Measurements from ENCODE around the gene PGC.

DNA sequence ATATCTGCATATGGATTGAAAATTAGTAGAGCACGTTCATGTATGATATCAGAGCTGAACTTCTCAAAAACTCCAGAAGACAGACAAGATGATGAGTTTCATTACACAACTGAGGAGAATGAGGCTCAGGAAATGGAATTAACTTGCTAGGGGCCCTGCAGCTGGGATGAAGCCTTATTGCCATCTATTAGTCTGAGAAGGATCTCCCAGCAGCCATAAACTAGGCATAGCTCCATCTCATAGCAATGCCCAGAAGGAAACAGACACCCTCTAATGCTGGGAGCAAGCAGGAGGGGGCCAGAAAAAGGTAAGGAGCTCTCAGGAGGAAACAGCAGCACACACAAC, 29.8 kb downstream of the PGC start:
- TF ChIP-seq REST (IDR thresholded peaks at IDR 0.05; ENCODE audit: borderline replicate concordance) (no peak), REST (CRISPR knock-in tag; IDR thresholded peaks at IDR 0.05; ENCODE audit: low read depth) (no peak), FOXA1 (IDR thresholded peaks at IDR 0.05; ENCODE audit: borderline replicate concordance) (no peak), CTCF (IDR thresholded peaks at IDR 0.05 in 2 of 3, conservative IDR thresholded peaks at IDR 0.05 in 1 of 3; ENCODE audit: insufficient read depth in 2 of 3, low read depth in 1 of 3, low read length in 3 of 3) (no peak), CHD2 (IDR thresholded peaks at IDR 0.05; ENCODE audit: low read depth, low read length) (no peak)
